Esophagus (tissue), 2 donors: Measurements from ENCODE around the gene HSD17B14. TPM values are rescaled to one million over a fixed set of nuclear protein-coding genes. Genes with fewer than 3 reads are reported as not detected.
"Not testable (repeated sequence)": the region's sequence is repeated elsewhere in the genome, so short reads cannot be mapped to it uniquely, and the experiment has no call there.

ENCODE experiments used
- H3K27ac ChIP-seq, 2 donors: one replicate each; pipeline ENCODE4 v1.5.1; 2013; ENCODE audit warnings: low read depth in 2 of 2, mild to moderate bottlenecking in 2 of 2, inconsistent platforms in 1 of 2, low read length in 1 of 2, moderate library complexity in 1 of 2
- H3K27me3 ChIP-seq, 2 donors: one replicate each; pipeline ENCODE4 v1.6.1; 2013; ENCODE audit warnings: low read length in 2 of 2, control low read depth in 1 of 2, mild to moderate bottlenecking in 1 of 2; ENCODE audit not compliant: insufficient read depth in 2 of 2, control insufficient read depth in 1 of 2
- H3K36me3 ChIP-seq, 2 donors: one replicate each; pipeline ENCODE4 v1.6.1; 2013; ENCODE audit warnings: low read length in 1 of 2; ENCODE audit not compliant: control insufficient read depth in 2 of 2, insufficient read depth in 2 of 2
- H3K4me1 ChIP-seq, 2 donors: one replicate each; pipeline ENCODE4 v1.6.1; 2013; ENCODE audit warnings: low read length in 1 of 2; ENCODE audit not compliant: control insufficient read depth in 2 of 2, insufficient read depth in 2 of 2
- H3K4me3 ChIP-seq, 2 donors: one replicate each; pipeline ENCODE4 v1.5.1; 2013; ENCODE audit warnings: low read length in 2 of 2, mild to moderate bottlenecking in 2 of 2, low read depth in 1 of 2, moderate library complexity in 1 of 2
- H3K9me3 ChIP-seq, 2 donors: one replicate each; pipeline ENCODE4 v1.6.1; 2013; ENCODE audit warnings: mild to moderate bottlenecking in 2 of 2, low read depth in 1 of 2, low read length in 1 of 2, moderate library complexity in 1 of 2; ENCODE audit not compliant: control insufficient read depth in 2 of 2, insufficient read depth in 1 of 2
- WGBS, 2 donors: extraction: QIAGEN DNeasy Blood & Tissue Kit; methylation state at CpG; one replicate each; pipeline ENCODE4 v1.1.7; 2013; 5-methylcytosine and 5-hydroxymethylcytosine counted together
- polyA plus RNA-seq, 2 donors: library from polyadenylated mRNA; stranded (reverse); fragments of 200-250 nt; gene quantifications; one replicate each; pipeline ENCODE4 v1.2.3, GENCODE V29; 2013
- donor health status: healthy with polysubstance abuse.
- donor health status: Bipolar disorder and iron deficiency.

HSD17B14 gene
- polyA plus RNA-seq: 1 to 10 TPM; 2.2 to 3.4 TPM

DNA sequence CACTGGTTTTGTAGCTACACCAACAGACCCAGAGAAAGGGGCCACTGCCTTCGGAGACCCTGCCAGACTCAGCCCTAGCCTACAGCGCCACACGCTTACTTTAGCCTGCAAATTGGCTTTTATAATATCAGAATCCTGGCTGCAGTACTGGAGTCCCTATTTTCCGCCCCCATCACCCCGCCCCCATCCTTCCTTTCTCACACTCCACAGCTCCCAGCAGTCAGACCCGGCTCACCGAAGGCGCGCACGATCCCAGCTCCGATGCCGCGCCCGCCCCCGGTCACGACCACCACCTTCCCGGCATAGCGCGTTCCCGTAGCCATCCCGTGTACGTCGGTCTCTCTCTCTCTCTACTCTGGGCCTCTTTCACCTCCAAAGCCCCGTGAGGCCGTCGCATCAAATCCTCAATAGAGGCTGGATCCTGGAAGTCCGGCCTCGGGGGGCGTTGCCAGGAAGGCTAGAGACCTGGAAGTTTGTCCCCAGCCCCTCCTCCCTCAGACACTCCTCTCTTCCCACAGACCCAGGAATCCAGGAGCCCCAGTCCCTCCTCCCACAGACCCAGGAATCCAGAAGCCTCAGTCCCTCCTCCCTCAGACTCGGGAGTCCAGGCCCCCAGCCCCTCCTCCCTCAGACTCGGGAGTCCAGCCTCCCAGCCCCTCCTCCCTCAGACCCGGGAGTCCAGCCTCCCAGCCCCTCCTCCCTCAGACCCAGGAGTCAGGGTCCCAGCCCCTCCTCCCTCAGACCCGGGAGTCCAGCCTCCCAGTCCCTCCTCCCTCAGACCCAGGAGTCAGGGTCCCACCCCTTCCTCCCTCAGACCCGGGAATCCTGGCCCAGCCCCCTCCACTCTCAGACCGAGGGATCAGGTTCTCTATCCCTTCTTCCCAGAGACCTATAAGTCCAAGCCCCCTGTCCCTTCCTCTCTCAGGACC is at the start of gene HSD17B14:
Gene HSD17B14, minus strand, starts transcription at position 403 of the 929 bp plus-strand sequence. Its CDS starts 80 bp downstream, at position 323.
- peak within 1 kb of the TSS; percentile 54 to 57 for H3K27ac ChIP-seq
- H3K4me3 ChIP-seq: no peak within 1 kb of the TSS
- no peaks in the 10 kb centered on the region for H3K4me1 ChIP-seq
- H3K27me3 ChIP-seq: no peaks in the 10 kb centered on the region
- no peaks in the 10 kb centered on the region for H3K36me3 ChIP-seq
- H3K9me3 ChIP-seq: no peaks in the 10 kb centered on the region
- WGBS, 2 donors: 25 to 27% methylated on average over 35 of the region's 35 CpGs

GRCh38 chr19:48883726-48884125 is 47.4 kb upstream of the HSD17B14 start:
- 94 to 95% methylated on average over 7 of the region's 7 CpGs for WGBS, 2 donors
- H3K4me1 ChIP-seq: no peaks in the 10 kb centered on the region
- no peaks in the 10 kb centered on the region for H3K36me3 ChIP-seq
- no peak overlapping the region for H3K4me3 ChIP-seq
- H3K9me3 ChIP-seq: peaks cover 0 to 3% of the 10 kb centered on the region in 2 donors
- no peaks in the 10 kb centered on the region for H3K27me3 ChIP-seq
- H3K27ac ChIP-seq: no peak overlapping the region

- Histone ChIP-seq H3K4me3 (no peak overlapping the region), H3K27ac (peak overlapping the region in 1 of 2 donors; percentile 36), H3K9me3 (peaks cover 0 to 3% of the 10 kb centered on the region in 2 donors), H3K27me3 (no peaks in the 10 kb centered on the region), H3K4me1 (no peaks in the 10 kb centered on the region), H3K36me3 (no peaks in the 10 kb centered on the region)
- 84 to 86% methylated on average over 30 of the region's 30 CpGs for WGBS, 2 donors
Measured at GRCh38 chr19:48881741-48882657, 45.7 kb upstream of the HSD17B14 start.

DNA sequence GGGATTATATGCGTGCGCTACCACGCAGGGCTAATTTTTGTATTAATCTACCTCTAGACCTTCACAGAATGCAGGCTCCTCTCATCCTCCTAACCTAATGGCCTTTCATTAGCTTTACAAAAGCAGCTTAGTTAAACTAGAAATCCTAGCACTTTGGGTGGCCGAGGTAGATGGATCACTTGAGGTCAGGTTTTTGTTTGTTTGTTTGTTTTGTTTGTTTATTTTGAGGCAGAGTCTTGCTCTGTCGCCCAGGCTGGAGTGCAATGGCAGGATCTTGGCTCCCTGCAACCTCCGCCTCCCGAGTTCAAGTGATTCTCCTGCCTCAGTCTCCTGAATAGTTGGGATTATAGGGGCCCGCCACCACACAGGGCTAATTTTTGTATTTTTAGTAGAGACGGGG is 43.4 kb upstream of the HSD17B14 start:
- H3K4me1 ChIP-seq, H3K4me3 ChIP-seq, H3K27me3 ChIP-seq, H3K9me3 ChIP-seq, H3K36me3 ChIP-seq: not testable (repeated sequence)
- H3K27ac ChIP-seq: peak overlapping the region in 1 of 2 donors; percentile 9
- 91 to 92% methylated on average over 9 of the region's 9 CpGs for WGBS, 2 donors

DNA sequence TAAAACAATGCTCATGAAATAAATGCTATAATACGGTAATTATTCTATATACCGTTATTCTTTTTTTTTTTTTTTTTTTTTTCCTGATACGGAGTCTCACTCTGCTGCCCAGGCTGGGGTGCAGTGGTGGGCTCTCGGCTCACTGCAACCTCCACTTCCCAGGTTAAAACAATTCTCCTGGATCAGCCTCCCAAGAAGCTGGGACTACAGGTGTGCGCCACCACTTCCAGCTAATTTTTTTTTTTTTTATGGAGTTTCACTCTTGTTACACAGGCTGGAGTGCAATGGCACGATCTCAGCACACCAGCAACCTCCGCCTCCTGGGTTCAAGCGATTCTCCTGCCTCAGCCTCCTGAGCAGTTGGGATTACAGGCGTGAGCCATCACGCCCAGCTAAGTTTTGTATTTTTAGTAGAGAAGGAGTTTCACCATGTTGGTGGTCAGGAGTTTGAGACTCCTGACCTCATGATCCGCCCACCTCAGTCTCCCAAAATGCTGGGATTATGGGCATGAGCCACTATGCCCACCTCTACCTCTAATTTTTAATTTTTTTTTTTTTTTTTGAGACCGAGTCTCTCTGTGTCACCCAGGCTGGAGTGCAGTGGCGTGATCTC is 42.8 kb upstream of the HSD17B14 start:
- Histone ChIP-seq H3K4me3 (no peak overlapping the region), H3K27ac (peak overlapping the region in 1 of 2 donors; percentile 9), H3K4me1 (peaks cover 3 to 6% of the 10 kb centered on the region in 2 donors), H3K36me3 (peaks cover 4 to 12% of the 10 kb centered on the region in 2 donors), H3K9me3 (peaks cover 0 to 3% of the 10 kb centered on the region in 2 donors), H3K27me3 (no peaks in the 10 kb centered on the region)
- 93 to 94% methylated on average over 13 of the region's 13 CpGs for WGBS, 2 donors

- H3K36me3 ChIP-seq: peaks cover 10 to 16% of the 10 kb centered on the region in 2 donors
- H3K4me3 ChIP-seq: no peak overlapping the region
- peak overlapping the region; percentile 21 to 46 for H3K27ac ChIP-seq
- H3K9me3 ChIP-seq: peaks cover 0 to 3% of the 10 kb centered on the region in 2 donors
- WGBS, 2 donors: 63 to 71% methylated on average over 11 of the region's 11 CpGs
- H3K4me1 ChIP-seq: peaks cover 6 to 9% of the 10 kb centered on the region in 2 donors
- H3K27me3 ChIP-seq: no peaks in the 10 kb centered on the region
Measured at GRCh38 chr19:48878196-48879024, 42.1 kb upstream of the HSD17B14 start.

GRCh38 chr19:48877855-48878195 is 41.5 kb upstream of the HSD17B14 start:
- WGBS, 2 donors: 82 to 88% methylated on average over 6 of the region's 6 CpGs
- peaks cover 7 to 9% of the 10 kb centered on the region in 2 donors for H3K4me1 ChIP-seq

DNA sequence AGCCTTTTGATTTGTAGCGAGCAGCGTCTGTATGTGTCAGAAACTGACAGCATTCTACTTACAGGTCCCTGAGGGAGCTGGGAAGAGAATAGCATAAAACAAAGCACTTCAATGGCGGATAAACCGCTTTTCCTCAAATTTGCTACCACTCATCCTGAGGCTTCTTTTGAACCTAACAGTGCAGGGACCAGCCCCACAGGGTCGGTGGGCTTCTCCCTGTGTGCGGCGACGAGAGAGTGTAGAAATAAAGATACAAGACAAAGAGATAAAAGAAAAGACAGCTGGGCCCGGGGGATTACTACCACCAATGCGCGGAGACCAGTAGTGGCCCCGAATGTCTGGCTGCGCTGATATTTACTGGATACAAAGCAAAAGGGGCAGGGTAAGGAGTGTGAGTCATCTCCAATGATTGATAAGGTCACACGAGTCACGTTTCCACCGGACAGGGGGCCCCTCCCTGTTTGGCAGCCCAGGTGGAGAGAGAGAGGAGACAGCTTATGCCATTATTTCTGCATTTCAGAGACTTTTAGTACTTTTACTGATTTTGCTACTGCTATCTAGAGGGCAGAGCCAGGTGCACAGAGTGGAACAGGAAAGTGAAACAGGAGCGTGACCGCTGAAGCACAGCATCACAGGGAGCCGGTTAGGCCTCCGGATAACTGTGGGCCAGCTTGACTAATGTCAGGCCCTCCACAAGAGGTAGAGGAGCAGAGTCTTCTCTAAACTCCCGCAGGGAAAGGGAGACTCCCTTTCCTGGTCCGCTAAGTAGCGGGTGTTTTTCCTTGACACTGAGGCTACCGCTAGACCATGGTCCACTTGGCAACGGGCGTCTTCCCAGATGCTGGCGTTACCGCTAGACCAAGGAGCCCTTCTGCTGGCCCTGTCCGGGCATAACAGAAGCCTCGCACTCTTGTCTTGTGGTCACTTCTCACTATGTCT is 40.0 kb upstream of the HSD17B14 start:
- Histone ChIP-seq H3K4me3 (peak overlapping the region; percentile 17 to 89), H3K36me3 (peaks cover 11 to 16% of the 10 kb centered on the region in 2 donors), H3K27ac (peak overlapping the region; percentile 97 to 100)
- not testable (repeated sequence) for H3K9me3 ChIP-seq, H3K4me1 ChIP-seq, H3K27me3 ChIP-seq
- 61 to 65% methylated on average over 30 of the region's 30 CpGs for WGBS, 2 donors

More at GRCh38 chr19:48877855-48878195, 41.5 kb upstream of the HSD17B14 start:
- Histone ChIP-seq H3K27ac (peak overlapping the region in 1 of 2 donors; percentile 46), H3K36me3 (peaks cover 11 to 16% of the 10 kb centered on the region in 2 donors), H3K4me3 (no peak overlapping the region), H3K27me3 (no peaks in the 10 kb centered on the region), H3K9me3 (peaks cover 0 to 3% of the 10 kb centered on the region in 2 donors)
